H1 (cell line): ENCODE results near the gene OR56A3. TPM values are rescaled to one million over a fixed set of nuclear protein-coding genes. Genes with fewer than 3 reads are reported as not detected.

Source experiments
- ATF2 ChIP-seq: IDR thresholded peaks from 2 replicates; pipeline ENCODE4 v1.6.1; 2012; ENCODE audit warnings: low read length, inconsistent platforms
- CREB1 ChIP-seq: IDR thresholded peaks from 2 replicates; pipeline ENCODE4 v1.6.1; 2012; ENCODE audit warnings: inconsistent platforms
- EP300 ChIP-seq, 2 experiments: IDR thresholded peaks; 1 replicate in 1 of 2; 2 replicates in 1 of 2; pipeline ENCODE4 v1.6.1; 2011 to 2012; ENCODE audit warnings: low read depth in 2 of 2, low read length in 2 of 2, mild to moderate bottlenecking in 2 of 2, borderline replicate concordance in 1 of 2, inconsistent platforms in 1 of 2, moderate library complexity in 1 of 2
- JUND ChIP-seq: IDR thresholded peaks from 2 replicates; pipeline ENCODE4 v1.6.1; 2011; ENCODE audit warnings: mild to moderate bottlenecking, improper control_type of control experiment, low read length
- POU5F1 ChIP-seq: IDR thresholded peaks from 2 replicates; pipeline ENCODE4 v1.6.1; 2011; ENCODE audit warnings: low read depth, mild to moderate bottlenecking, low read length, moderate library complexity
- TBP ChIP-seq: IDR thresholded peaks from 2 replicates; pipeline ENCODE4 v1.6.1; 2011; ENCODE audit warnings: low read depth, low read length, improper control_type of control experiment
- TCF12 ChIP-seq: IDR thresholded peaks from 2 replicates; pipeline ENCODE4 v1.6.1; 2011; ENCODE audit warnings: low read depth, mild to moderate bottlenecking, low read length
- polyA plus RNA-seq, 7 experiments: library from polyadenylated mRNA; depleted of rRNA in 3 of 7; stranded (reverse) in 5 of 7; unstranded in 2 of 7; fragments of >200 nt in 5 of 7; fragments of 200-250 nt in 2 of 7; gene quantifications; 1 replicate in 5 of 7; 2 replicates in 1 of 7; 4 replicates in 1 of 7; pipeline versions ENCODE4 v1.2.1 to v1.2.3, GENCODE V29; 2011 to 2013; ENCODE audit warnings: missing spikeins in 2 of 7, mixed read lengths in 2 of 7
- total RNA-seq: library from RNA; stranded (reverse); fragmentation: NEBNext Ultra II Directional; extraction: Animal tissue kit (Norgen Biotek cat#: 25700); gene quantifications from 2 replicates; pipeline ENCODE4 v1.2.1, GENCODE V29; 2021
- TF ChIP-seq, protein P1 (sequence below): fragments of 300-600 bp; sonication (generic); IDR thresholded peaks from 2 replicates; pipeline ENCODE4 v1.7.1; 2012; ENCODE audit warnings: low read length, moderate library complexity, mild to moderate bottlenecking, inconsistent platforms; ENCODE audit not compliant: insufficient replicate concordance

The OR56A3 gene
- total and polyA plus RNA-seq, 2 of the 8 experiments (the other 6 are each of a cell fraction or from before 2014, with no cell fraction given): not detected

DNA sequence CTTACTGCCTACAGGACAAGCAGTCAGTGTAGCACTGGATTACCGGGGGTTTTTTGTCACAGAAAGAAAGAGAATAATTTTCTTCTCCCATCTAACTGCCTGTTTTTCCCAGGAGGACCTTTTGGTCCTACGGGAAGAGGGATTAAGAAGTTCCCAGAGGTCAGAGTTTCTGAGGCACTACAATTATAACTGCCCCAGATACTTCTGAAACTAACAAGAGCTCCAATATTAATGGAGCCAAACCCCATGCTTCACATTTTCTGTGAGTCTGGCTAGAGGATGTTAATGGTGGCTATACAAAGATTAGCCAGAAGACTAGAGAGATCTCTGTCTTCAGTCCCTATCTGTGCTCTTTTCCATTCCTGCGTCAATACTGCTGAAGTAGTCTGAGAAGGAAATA lies at the start of gene OR56A3 (continued):
- TF ChIP-seq, protein P1, sequence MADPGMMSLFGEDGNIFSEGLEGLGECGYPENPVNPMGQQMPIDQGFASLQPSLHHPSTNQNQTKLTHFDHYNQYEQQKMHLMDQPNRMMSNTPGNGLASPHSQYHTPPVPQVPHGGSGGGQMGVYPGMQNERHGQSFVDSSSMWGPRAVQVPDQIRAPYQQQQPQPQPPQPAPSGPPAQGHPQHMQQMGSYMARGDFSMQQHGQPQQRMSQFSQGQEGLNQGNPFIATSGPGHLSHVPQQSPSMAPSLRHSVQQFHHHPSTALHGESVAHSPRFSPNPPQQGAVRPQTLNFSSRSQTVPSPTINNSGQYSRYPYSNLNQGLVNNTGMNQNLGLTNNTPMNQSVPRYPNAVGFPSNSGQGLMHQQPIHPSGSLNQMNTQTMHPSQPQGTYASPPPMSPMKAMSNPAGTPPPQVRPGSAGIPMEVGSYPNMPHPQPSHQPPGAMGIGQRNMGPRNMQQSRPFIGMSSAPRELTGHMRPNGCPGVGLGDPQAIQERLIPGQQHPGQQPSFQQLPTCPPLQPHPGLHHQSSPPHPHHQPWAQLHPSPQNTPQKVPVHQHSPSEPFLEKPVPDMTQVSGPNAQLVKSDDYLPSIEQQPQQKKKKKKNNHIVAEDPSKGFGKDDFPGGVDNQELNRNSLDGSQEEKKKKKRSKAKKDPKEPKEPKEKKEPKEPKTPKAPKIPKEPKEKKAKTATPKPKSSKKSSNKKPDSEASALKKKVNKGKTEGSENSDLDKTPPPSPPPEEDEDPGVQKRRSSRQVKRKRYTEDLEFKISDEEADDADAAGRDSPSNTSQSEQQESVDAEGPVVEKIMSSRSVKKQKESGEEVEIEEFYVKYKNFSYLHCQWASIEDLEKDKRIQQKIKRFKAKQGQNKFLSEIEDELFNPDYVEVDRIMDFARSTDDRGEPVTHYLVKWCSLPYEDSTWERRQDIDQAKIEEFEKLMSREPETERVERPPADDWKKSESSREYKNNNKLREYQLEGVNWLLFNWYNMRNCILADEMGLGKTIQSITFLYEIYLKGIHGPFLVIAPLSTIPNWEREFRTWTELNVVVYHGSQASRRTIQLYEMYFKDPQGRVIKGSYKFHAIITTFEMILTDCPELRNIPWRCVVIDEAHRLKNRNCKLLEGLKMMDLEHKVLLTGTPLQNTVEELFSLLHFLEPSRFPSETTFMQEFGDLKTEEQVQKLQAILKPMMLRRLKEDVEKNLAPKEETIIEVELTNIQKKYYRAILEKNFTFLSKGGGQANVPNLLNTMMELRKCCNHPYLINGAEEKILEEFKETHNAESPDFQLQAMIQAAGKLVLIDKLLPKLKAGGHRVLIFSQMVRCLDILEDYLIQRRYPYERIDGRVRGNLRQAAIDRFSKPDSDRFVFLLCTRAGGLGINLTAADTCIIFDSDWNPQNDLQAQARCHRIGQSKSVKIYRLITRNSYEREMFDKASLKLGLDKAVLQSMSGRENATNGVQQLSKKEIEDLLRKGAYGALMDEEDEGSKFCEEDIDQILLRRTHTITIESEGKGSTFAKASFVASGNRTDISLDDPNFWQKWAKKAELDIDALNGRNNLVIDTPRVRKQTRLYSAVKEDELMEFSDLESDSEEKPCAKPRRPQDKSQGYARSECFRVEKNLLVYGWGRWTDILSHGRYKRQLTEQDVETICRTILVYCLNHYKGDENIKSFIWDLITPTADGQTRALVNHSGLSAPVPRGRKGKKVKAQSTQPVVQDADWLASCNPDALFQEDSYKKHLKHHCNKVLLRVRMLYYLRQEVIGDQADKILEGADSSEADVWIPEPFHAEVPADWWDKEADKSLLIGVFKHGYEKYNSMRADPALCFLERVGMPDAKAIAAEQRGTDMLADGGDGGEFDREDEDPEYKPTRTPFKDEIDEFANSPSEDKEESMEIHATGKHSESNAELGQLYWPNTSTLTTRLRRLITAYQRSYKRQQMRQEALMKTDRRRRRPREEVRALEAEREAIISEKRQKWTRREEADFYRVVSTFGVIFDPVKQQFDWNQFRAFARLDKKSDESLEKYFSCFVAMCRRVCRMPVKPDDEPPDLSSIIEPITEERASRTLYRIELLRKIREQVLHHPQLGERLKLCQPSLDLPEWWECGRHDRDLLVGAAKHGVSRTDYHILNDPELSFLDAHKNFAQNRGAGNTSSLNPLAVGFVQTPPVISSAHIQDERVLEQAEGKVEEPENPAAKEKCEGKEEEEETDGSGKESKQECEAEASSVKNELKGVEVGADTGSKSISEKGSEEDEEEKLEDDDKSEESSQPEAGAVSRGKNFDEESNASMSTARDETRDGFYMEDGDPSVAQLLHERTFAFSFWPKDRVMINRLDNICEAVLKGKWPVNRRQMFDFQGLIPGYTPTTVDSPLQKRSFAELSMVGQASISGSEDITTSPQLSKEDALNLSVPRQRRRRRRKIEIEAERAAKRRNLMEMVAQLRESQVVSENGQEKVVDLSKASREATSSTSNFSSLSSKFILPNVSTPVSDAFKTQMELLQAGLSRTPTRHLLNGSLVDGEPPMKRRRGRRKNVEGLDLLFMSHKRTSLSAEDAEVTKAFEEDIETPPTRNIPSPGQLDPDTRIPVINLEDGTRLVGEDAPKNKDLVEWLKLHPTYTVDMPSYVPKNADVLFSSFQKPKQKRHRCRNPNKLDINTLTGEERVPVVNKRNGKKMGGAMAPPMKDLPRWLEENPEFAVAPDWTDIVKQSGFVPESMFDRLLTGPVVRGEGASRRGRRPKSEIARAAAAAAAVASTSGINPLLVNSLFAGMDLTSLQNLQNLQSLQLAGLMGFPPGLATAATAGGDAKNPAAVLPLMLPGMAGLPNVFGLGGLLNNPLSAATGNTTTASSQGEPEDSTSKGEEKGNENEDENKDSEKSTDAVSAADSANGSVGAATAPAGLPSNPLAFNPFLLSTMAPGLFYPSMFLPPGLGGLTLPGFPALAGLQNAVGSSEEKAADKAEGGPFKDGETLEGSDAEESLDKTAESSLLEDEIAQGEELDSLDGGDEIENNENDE: no peak
- TF ChIP-seq ATF2 (no peak), EP300 (IDR thresholded peaks at IDR 0.05; ENCODE audit: borderline replicate concordance in 1 of 2, low read depth in 2 of 2, low read length in 2 of 2) (no peak), JUND (no peak), TCF12 (no peak), CREB1 (no peak), TBP (no peak), POU5F1 (no peak)
